SU-DHL-6 (cell line): ENCODE results near the gene POU1F1.

Experiments
- EZH2phosphoT487 ChIP-seq: fragments of 200-600 bp; sonication (generic), shearing (Covaris generic); conservative IDR thresholded peaks from 2 replicates; pipeline ENCODE4 v1.6.1; 2018; ENCODE audit warnings: mild to moderate bottlenecking, antibody characterized with exemption, low read length, moderate library complexity, mixed read lengths
- TF ChIP-seq, protein P1 (sequence below): fragments of 200-600 bp; sonication (generic); IDR thresholded peaks from one replicate; pipeline ENCODE4 v1.5.1; 2017; ENCODE audit warnings: antibody characterized with exemption, mild to moderate bottlenecking, low read length, moderate library complexity; ENCODE audit not compliant: insufficient read depth, poor library complexity, severe bottlenecking

GRCh38 chr3:87228316-87228715 is 48.1 kb downstream of the POU1F1 start:
- TF ChIP-seq, protein P1, sequence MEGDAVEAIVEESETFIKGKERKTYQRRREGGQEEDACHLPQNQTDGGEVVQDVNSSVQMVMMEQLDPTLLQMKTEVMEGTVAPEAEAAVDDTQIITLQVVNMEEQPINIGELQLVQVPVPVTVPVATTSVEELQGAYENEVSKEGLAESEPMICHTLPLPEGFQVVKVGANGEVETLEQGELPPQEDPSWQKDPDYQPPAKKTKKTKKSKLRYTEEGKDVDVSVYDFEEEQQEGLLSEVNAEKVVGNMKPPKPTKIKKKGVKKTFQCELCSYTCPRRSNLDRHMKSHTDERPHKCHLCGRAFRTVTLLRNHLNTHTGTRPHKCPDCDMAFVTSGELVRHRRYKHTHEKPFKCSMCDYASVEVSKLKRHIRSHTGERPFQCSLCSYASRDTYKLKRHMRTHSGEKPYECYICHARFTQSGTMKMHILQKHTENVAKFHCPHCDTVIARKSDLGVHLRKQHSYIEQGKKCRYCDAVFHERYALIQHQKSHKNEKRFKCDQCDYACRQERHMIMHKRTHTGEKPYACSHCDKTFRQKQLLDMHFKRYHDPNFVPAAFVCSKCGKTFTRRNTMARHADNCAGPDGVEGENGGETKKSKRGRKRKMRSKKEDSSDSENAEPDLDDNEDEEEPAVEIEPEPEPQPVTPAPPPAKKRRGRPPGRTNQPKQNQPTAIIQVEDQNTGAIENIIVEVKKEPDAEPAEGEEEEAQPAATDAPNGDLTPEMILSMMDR = no peak
- no peak for TF ChIP-seq EZH2phosphoT487
